GM12878 (cell line): ENCODE measurements around the gene GON4L.

Experiments
- CBFB ChIP-seq: IDR thresholded peaks from 2 replicates; pipeline ENCODE4 v1.6.1; 2016; ENCODE audit warnings: antibody characterized with exemption, low read depth
- FOXM1 ChIP-seq: IDR thresholded peaks from 2 replicates; pipeline ENCODE4 v1.6.1; 2012; ENCODE audit warnings: low read depth, mild to moderate bottlenecking, inconsistent platforms, low read length, moderate library complexity
- JUNB ChIP-seq: IDR thresholded peaks from 2 replicates; pipeline ENCODE4 v1.6.1; 2016; ENCODE audit warnings: antibody characterized with exemption, mild to moderate bottlenecking
- SMARCA5 ChIP-seq: fragments of 450-650 bp; IDR thresholded peaks from 2 replicates; pipeline ENCODE4 v1.6.1; 2017; ENCODE audit warnings: mild to moderate bottlenecking
- ZNF24 ChIP-seq: fragments of 450-650 bp; IDR thresholded peaks from 2 replicates; pipeline ENCODE4 v1.6.1; 2017; ENCODE audit warnings: antibody characterized with exemption, mild to moderate bottlenecking
- TF ChIP-seq, protein P1 (sequence below), 3 experiments: IDR thresholded peaks in 2 of 3; conservative IDR thresholded peaks in 1 of 3; 2 replicates each; pipeline ENCODE4 v1.5.1; 2011; ENCODE audit warnings: low read depth in 3 of 3, low read length in 3 of 3, mild to moderate bottlenecking in 3 of 3, control low read depth in 2 of 3, moderate library complexity in 2 of 3, inconsistent platforms in 1 of 3, mixed read lengths in 1 of 3; ENCODE audit not compliant: control insufficient read depth in 2 of 3, insufficient read depth in 1 of 3; ENCODE audit errors: extremely low read depth in 1 of 3

DNA sequence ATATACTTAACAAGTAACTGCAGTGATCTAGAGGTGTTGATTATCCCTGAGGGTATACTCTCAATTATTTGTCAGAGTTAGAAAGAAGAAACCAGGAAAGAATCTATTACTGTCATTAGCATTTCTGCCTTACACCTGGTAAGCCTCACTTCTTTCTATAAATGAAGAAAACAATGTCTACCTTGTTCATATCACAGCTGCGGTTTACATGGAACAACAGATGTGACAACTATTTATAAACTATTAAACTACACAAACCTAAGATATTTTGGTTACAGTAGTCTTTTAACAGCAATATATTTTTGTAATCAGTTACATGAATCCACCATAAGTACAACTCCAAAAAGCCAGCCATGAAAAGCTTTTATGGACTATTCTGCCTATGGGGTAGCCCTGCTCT is 40.7 kb downstream of the GON4L start:
- no peak for TF ChIP-seq FOXM1
- TF ChIP-seq ZNF24, result no peak
- TF ChIP-seq JUNB, result no peak
- no peak for TF ChIP-seq CBFB
- no peak for TF ChIP-seq SMARCA5
- TF ChIP-seq, protein P1, sequence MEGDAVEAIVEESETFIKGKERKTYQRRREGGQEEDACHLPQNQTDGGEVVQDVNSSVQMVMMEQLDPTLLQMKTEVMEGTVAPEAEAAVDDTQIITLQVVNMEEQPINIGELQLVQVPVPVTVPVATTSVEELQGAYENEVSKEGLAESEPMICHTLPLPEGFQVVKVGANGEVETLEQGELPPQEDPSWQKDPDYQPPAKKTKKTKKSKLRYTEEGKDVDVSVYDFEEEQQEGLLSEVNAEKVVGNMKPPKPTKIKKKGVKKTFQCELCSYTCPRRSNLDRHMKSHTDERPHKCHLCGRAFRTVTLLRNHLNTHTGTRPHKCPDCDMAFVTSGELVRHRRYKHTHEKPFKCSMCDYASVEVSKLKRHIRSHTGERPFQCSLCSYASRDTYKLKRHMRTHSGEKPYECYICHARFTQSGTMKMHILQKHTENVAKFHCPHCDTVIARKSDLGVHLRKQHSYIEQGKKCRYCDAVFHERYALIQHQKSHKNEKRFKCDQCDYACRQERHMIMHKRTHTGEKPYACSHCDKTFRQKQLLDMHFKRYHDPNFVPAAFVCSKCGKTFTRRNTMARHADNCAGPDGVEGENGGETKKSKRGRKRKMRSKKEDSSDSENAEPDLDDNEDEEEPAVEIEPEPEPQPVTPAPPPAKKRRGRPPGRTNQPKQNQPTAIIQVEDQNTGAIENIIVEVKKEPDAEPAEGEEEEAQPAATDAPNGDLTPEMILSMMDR (IDR thresholded peaks at IDR 0.05 in 2 of 3, conservative IDR thresholded peaks at IDR 0.05 in 1 of 3; ENCODE audit: control insufficient read depth in 2 of 3, extremely low read depth in 1 of 3, insufficient read depth in 1 of 3, low read depth in 3 of 3, low read length in 3 of 3), result no peak
